AG09319 (cell line): Measurements from ENCODE around the gene DENND4C.

Experiments
- DNase-seq: peaks from one replicate; pipeline ENCODE4 v3.0.0-alpha.2; 2010; ENCODE audit warnings: low read depth; ENCODE audit errors: extremely low read depth
- CTCF ChIP-seq: IDR thresholded peaks from 2 replicates; pipeline ENCODE4 v1.5.1; 2011; ENCODE audit warnings: low read depth, mild to moderate bottlenecking, inconsistent platforms, low read length, moderate library complexity

Gene DENND4C

GRCh38 chr9:19230355-19231125 is at the start of gene DENND4C:
Gene DENND4C, plus strand, starts transcription at chr9:19230693. Its CDS starts 45,482 bp downstream, at chr9:19276175.
- no peak for TF ChIP-seq CTCF
- peak; percentile 58 for DNase-seq

DNA sequence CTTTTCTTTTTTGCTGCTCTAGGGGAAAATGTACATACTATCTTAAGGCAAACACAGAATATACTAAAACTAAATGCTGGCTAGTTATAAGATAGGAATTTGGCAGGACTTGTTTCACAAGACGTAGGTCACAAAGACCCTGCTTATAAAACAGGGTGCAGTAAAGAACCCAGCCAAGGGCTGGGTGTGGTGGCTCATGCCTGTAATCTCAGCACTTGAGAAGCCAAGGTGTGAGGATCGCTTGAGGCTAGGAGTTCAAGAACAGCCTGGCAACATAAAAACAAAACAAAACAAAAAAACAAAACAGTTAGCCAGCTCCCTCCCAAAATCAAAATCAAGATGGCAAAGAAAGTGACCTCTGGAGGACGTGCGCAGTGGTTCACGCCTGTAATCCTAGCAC is 49.5 kb upstream of the DENND4C start:
- no peak for DNase-seq
- TF ChIP-seq CTCF, result no peak

DNA sequence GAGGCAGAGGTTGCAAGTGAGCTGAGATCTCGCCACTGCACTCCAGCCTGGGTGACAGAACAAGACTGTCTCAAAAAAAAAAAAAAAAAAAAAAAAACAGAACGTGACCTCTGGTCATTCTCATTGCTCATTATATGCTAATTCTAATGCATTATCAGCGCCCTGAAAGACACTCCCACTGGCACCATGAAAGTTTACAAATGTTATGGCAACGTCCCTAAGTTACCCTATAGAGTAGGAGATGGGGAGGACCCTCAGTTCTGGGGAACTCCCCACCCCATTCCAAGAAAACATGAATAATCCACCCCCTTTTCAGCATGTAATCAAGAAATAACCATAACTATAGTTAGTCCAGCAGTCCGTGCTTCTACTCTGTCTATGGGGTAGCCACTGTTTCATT is 48.9 kb upstream of the DENND4C start:
- TF ChIP-seq CTCF, result no peak
- no peak for DNase-seq

DNA sequence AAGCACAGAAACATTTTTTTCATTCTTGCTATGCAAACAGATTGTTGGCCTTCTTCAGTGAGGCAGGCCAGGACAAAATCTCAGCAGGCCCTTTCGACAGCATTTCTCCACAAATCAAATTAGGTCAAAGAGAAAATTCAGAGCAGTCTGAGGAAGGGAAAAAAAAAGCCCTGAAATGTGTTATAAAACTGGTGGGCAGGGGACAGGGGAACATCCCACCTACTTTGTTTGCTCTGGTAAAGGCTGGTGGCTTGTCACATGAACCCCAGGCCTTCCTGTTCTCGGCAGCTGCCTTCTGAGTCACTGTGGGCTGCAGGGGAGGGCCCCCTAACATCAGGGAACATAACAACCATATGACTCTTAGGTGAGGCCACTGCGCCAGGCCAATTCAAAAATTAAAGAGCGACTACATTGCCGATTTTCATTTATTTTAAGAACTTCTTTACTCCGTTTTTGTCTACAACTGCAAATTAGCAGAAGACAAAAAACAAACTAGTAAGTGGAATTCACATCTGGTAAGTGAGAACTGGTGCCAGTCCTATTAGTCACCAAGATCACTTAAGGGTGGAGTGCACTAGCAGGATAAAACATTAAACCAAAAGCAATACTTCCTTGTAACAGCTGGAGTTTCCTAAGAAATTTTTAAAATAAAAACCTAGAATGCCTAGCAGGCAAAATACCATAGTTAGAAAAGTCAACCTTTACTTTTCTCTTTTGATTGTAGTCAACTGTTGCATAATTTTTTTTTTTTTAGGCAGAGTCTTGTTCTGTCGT is 46.2 kb upstream of the DENND4C start:
- no peak for TF ChIP-seq CTCF

GRCh38 chr9:19185191-19185590 is 45.3 kb upstream of the DENND4C start:
- DNase-seq, result no peak
- TF ChIP-seq CTCF, result no peak

More for the DNA sequence above, 46.2 kb upstream of the DENND4C start:
- DNase-seq, result peak; percentile 58

DNA sequence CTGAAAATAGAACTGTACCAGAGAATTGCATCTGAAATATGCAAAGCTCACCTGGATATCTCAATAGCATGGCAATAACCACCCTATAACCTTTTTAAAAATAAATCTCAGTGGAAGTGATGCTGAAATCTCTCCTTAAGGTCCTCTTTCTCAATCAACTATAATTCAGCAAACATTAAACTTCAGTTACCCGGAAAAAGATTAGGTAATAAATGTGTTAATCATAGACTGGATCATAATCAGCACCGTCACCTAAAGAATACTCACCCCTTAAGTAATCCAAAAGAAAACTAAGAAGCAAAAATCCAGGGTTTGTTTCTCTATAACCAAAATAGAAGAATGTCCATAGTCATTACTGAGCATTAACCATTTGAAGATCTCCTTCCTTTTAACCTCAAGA is 44.3 kb upstream of the DENND4C start:
- TF ChIP-seq CTCF, result no peak
- DNase-seq, result no peak

GRCh38 chr9:19188771-19189170 is 41.7 kb upstream of the DENND4C start:
- DNase-seq, result no peak
- no peak for TF ChIP-seq CTCF
